IPS-18c (cell line): Measurements from ENCODE around the gene FNBP1.

Experiments used
- H3K4me3 ChIP-seq: 2 replicates; pipeline ENCODE4 v1.7.0; 2013; ENCODE audit warnings: low read depth, mild to moderate bottlenecking, low read length, moderate library complexity; ENCODE audit not compliant: insufficient read depth
- H3K9me3 ChIP-seq: one replicate; pipeline ENCODE4 v1.6.1; 2013; ENCODE audit warnings: mild to moderate bottlenecking, low read length, moderate library complexity; ENCODE audit not compliant: control insufficient read depth, insufficient read depth

FNBP1 gene

GRCh38 chr9:129853614-129854013 lies 189.4 kb downstream of the FNBP1 start:
- Histone ChIP-seq H3K4me3 (no peak overlapping the region), H3K9me3 (no peaks in the 10 kb centered on the region)

DNA sequence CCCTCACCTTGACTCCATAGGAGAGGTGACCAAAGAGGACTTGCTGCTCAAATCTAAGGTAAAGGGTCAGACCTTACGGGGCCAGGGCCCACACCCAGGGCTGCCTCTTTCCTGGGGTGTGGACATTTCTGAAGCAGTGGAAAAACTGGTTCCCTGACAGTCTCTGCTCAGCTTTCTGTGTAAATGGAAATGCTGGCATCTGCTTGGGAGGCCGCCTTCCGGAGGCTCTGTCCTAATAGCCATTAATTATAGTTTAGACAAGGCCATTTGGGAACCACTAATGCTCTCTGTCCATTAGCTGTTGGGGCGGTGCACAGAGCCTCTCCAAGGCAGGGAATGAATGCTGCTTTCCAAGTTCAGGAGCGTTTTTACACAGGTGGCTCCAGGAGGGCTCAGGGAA lies 190.4 kb downstream of the FNBP1 start:
- Histone ChIP-seq H3K4me3 (no peak overlapping the region), H3K9me3 (no peaks in the 10 kb centered on the region)

DNA sequence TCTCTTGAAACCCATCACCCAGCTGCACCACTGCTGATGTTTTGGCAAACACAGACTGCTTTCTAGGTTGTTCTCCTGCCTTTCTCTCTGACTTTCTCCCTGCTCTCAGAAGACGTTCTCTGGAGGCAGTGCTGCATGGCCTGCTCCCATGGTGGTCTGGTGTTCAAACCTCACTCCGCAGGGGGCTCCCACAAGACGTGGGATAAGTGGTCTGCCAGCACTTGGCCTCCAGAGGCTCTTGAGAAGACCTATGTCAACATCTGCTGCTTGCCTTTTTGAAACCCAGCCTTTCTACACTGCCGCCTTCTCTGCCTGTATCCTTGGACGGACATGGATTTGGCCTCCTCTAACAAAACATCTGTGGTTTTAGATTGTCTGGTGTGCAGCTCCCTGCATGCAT lies 191.2 kb downstream of the FNBP1 start:
- Histone ChIP-seq H3K4me3 (no peak overlapping the region), H3K9me3 (no peaks in the 10 kb centered on the region)

GRCh38 chr9:129850821-129851550 lies 192.0 kb downstream of the FNBP1 start:
- no peak overlapping the region for H3K4me3 ChIP-seq
- H3K9me3 ChIP-seq: no peaks in the 10 kb centered on the region

GRCh38 chr9:129849901-129850300 lies 193.1 kb downstream of the FNBP1 start:
- H3K9me3 ChIP-seq: no peaks in the 10 kb centered on the region
- no peak overlapping the region for H3K4me3 ChIP-seq

GRCh38 chr9:129848712-129849441 lies 194.1 kb downstream of the FNBP1 start:
- Histone ChIP-seq H3K4me3 (no peak overlapping the region), H3K9me3 (no peaks in the 10 kb centered on the region)

GRCh38 chr9:129845373-129845772 lies 197.6 kb downstream of the FNBP1 start:
- Histone ChIP-seq H3K4me3 (no peak overlapping the region), H3K9me3 (no peaks in the 10 kb centered on the region)

DNA sequence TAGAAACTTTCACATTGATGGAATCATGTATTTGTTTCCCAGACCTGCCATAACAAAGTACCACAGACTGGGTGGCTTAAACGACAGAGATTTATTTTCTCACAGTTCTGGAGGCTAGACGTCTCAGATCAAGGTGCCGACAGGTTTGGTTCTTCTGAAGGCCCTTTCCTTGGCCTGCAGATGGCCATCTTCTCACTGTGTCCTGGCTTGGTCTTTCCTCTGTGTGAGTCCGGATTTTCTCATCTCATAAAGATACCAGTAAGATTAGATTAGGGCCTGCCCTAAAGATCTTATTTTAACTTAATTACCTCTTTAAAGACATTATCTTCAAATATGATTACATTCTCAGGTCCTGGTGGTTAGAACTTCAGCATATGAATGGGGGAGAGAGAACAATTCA lies 201.9 kb downstream of the FNBP1 start:
- no peak overlapping the region for H3K4me3 ChIP-seq
- H3K9me3 ChIP-seq: no peaks in the 10 kb centered on the region

- no peak overlapping the region; the same call in 1 of the 2 replicates for H3K4me3 ChIP-seq
These were observed 203.0 kb downstream of the FNBP1 start for GRCh38 chr9:129840034-129840433.

GRCh38 chr9:129839324-129840023 lies 203.5 kb downstream of the FNBP1 start:
- H3K9me3 ChIP-seq: no peaks in the 10 kb centered on the region
- no peak overlapping the region; the same call in 1 of the 2 replicates for H3K4me3 ChIP-seq

More at GRCh38 chr9:129840034-129840433, 203.0 kb downstream of the FNBP1 start:
- H3K9me3 ChIP-seq: no peaks in the 10 kb centered on the region

- no peaks in the 10 kb centered on the region for H3K9me3 ChIP-seq
- no peak overlapping the region for H3K4me3 ChIP-seq
These were observed 204.2 kb downstream of the FNBP1 start for GRCh38 chr9:129838707-129839259.
